Measurements from ENCODE around the gene OVOL1.
"Not testable (repeated sequence)": the region's sequence is repeated elsewhere in the genome, so short reads cannot be mapped to it uniquely, and the experiment has no call there.

Gene OVOL1

DNA sequence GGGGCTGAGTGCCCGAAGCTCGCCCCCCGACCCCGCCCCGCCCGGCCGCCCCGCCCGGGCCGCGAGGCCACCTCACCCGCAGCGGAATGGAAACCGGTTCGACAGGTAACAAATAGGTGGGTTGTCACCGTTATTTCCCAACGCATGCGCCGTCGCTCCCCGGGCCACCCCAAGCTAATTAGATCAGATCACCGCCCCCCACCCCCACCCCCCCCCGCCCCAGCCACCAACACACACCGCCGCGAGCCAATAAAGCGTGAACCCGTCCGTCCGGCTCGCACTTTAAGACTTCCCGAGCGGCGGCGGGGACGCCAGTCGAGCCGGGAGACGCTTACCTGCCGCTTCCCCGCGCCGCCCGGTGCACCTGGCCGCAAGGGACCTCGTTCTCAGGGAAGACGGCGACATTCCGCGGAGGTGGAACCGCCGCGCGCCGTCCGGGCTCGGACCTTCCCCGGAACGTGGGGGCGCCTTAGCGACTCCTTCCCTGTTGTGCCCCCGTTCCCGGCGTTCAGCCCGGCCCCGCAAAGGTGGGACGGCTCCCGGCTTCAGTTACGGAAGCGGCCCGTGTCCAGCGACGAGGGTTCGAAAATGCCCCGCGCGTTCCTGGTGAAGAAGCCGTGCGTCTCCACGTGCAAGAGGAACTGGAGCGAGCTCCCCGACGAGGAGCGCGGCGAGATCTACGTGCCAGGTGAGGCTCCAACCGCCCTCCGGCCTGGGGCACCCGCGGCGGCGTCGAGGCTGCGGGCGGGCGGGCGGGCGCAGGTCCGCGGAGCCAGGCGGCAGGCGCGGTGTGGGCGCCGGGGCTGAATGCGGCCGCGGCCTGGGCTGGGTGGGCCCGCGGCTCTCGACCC is at the start of gene OVOL1:
Gene OVOL1 (plus strand): TSS at position 278 of the 851 bp plus-strand sequence. CDS start 311 bp downstream, at position 589.
- DNase-seq (ENCODE audit: low read depth in 2 of 2, low spot score in 1 of 2), result no peak

DNA sequence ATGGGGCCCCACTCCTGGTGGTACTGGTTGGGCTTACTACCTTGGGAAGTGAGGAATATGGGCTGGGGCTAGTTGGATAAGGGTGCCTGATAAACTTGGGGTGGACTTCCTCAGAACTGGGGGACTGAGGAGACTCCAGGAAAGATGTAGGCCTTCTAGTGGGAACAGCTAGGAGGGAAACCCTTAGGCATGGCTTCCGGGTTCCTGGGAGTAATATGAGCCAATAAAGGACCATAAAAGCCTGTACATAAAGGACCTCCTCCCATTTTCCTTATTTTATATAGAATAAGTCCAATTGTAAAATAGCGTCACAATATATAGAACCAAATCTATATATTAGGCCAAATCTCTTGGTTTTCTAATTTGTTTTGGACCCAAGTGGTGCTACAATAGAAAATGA is 47.8 kb upstream of the OVOL1 start:
- no peak for DNase-seq (ENCODE audit: low read depth in 2 of 2, low spot score in 1 of 2)

DNA sequence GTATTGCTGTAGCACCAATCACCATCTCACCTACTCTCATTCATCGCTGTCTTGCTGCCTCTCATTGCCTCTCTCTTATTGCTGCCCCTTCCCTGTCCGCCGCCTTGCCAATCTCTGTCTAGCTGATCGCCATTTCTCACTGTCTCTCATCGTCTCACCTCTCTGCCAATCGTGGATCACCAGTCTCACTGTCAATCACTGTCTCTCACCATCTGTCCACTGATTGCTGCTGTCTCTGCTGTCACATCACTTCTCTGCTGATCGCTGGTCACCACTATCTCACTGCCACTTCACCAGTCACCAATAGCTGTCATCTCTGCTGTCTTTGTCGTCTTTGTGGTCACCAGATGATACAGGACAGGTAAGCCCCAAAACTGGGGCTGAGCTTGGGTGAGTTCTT is 45.7 kb upstream of the OVOL1 start:
- DNase-seq (ENCODE audit: low read depth in 2 of 2, low spot score in 1 of 2), result no peak

DNA sequence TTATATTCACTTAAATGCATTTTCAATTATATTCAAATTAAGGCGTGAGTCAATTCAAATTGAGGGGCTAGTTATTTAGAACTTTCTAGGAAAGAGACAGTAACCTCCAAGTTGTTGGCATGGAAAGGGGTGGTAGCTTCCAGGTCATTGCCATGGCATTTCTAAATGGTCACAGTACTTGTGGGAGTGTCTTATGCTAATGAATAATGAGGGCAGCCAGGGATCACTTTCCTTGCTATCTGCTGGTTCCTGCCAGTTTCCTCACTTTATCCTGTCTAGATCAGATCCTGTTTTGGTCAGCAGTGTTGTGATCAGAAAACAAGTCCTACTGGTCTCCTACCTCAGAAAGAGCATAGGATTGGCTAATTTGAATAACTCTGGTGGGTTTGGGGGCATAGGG is 44.5 kb upstream of the OVOL1 start:
- no peak for DNase-seq (ENCODE audit: low read depth in 2 of 2, low spot score in 1 of 2)

DNA sequence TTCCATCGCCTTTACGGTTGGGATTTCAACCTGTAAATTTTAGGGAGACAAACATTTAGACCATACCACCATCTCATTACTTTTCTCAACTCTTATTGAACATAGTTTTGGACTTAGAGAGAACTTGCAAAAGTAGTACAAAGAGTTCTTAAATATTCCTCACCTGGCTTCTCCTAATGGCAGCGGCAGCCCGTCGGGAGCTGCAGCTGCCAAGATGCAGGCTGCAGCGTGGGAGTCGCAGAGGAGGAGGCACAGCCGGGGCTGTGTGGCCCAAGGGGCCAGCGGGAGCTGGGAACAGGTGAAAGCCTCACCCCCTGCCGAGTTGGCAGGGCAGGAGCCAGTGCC is 43.2 kb upstream of the OVOL1 start:
- no peak for DNase-seq (ENCODE audit: low read depth in 2 of 2, low spot score in 1 of 2)

DNA sequence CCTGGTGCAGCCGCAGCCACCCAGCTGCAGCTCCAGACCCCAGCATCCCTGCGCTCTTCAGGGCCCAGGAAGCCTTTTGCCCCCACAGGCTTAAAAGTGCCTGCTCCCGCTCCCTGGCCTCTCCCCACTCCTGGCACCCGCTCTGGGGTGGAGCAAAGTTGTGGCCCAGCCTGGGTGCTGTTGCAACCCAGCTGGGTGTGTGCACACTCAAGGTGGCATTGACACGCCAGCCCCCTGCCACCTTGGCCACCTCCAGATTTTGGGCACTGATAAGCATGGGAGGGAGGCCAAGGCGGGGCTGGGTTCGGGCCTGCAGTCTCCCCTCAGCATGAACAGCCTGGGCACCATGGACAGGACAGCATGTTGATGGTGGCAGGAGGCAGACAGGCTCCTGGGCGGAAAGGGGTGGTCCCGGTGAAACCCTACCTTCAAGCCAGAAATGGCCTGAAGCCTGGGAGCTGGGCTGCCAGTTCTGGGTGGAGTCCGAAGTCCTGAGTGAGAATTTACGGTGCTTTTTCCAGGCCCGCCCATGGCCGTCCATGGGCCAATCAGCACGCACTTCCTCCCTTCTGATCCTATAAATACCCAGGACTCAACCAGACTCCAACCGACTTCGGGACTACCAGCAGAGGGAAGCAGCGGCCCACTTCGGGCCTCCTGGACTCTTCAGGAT is 42.7 kb upstream of the OVOL1 start:
- DNase-seq (ENCODE audit: low read depth in 2 of 2, low spot score in 1 of 2), result no peak

DNA sequence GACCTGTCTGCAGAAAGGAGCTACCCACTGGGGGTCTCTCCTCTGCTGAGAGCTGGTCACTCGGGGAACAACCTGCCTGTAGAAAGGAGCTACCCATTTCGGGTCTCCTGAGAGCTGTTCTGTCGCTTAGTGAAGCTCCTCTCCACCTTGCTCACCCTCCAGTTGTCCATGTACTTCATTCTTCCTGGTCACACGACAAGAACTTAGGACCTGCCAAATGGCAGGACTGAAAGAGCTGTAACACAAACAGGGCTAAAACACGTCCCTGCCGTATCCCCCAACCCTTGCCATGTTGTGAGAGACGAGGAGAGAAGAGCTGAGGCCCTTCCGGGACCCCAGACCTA is 42.2 kb upstream of the OVOL1 start:
- DNase-seq (ENCODE audit: low read depth in 2 of 2, low spot score in 1 of 2), result no peak

DNA sequence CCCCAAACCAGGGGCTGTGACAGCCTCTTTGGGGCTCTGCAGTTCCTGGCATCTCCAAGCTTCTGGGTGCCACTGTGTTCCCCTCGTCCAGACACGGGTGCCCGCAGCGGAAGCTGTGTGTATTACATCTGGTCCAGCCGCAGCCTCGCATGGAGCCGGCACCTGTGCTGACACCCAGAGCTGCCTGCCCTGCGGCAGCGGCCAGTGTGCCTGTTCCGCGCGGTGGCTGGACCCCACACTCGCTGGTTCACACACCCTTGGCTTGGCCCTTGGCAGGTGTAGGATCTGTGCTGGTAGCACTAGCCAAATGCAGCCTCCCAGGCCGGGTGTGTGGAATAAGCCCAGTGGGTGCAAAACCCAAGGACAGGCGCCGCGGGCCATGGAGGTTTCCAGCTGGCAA is 41.8 kb upstream of the OVOL1 start:
- DNase-seq (ENCODE audit: low read depth in 2 of 2, low spot score in 1 of 2), result no peak

DNA sequence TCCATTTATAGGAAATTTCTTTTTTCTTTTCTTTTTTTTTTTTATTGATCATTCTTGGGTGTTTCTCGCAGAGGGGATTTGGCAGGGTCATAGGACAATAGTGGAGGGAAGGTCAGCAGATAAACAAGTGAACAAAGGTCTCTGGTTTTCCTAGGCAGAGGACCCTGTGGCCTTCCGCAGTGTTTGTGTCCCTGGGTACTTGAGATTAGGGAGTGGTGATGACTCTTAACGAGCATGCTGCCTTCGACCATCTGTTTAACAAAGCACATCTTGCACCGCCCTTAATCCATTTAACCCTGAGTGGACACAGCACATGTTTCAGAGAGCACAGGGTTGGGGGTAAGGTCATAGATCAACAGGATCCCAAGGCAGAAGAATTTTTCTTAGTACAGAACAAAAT is 24.7 kb upstream of the OVOL1 start:
- DNase-seq (ENCODE audit: low read depth in 2 of 2, low spot score in 1 of 2), result not testable (repeated sequence)

DNA sequence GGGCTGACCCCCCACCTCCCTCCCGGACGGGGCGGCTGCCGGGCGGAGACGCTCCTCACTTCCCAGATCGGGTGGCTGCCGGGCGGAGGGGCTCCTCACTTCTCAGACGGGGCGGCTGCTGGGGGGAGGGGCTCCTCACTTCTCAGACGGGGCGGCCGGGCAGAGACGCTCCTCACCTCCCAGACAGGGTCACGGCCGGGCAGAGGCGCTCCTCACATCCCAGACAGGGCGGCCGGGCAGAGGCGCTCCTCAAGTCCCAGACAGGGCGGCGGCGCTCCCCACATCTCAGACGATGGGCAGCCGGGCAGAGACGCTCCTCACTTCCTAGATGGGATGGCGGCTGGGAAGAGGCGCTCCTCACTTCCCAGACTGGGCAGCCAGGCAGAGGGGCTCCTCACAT is 24.0 kb upstream of the OVOL1 start:
- DNase-seq (ENCODE audit: low read depth in 2 of 2, low spot score in 1 of 2), result not testable (repeated sequence)

DNA sequence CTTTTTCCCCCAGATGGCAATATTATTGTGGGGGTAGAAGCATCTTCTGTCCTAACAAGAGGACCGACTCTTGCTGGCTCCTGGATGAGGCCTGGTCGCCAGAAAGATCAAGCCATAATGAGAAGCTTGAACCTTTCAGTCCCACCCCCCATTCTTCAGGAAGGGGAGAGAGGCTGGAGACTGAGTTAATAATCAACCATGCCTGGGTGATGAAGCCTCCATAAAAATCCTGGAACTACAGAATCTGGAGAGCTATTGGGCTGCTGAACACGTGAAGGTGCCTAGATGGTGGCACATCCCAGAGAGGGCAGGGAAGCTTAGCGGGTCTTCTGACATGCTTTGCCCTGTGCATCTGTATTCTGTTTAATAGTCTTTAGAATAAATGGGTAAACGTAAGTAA is 22.4 kb upstream of the OVOL1 start:
- DNase-seq (ENCODE audit: low read depth in 2 of 2, low spot score in 1 of 2), result no peak

DNA sequence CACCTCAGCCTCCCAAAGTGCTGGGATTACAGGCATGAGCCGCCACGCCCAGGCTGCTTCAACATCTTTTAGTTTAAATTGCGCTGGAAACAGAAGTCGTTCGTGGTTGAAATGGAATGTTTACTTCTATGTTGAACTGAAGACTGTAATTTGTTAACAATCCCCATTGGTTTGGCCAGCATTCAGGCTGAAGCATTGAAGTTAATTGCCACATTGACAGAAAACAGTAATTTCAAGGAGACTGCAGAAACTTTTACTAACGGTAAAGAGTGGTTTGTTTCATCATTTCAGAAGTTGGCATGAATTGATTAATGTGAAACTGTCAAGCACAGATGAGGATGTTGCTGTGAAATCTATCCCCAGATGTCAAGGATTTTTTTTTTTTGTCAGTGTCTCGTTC is 20.3 kb upstream of the OVOL1 start:
- DNase-seq (ENCODE audit: low read depth in 2 of 2, low spot score in 1 of 2), result no peak

DNA sequence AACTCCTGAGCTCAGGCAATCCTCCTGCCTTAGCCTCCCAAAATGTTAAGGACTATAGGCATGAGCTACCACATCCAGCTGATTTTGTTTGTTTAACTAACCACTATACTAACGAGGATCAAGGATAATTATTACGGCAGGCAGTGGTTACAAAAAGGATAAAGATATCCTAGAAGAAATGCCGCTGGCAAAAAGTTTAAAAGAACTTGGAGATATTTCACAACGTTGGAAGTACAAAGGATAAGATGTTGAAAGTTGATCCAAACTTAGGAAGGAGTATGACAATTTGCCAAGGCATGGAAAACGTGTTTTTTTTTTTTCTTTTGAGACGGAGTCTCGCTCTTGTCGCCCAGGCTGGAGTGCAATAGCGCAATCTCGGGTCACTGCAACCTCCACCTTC is 19.5 kb upstream of the OVOL1 start:
- DNase-seq (ENCODE audit: low read depth in 2 of 2, low spot score in 1 of 2), result no peak

DNA sequence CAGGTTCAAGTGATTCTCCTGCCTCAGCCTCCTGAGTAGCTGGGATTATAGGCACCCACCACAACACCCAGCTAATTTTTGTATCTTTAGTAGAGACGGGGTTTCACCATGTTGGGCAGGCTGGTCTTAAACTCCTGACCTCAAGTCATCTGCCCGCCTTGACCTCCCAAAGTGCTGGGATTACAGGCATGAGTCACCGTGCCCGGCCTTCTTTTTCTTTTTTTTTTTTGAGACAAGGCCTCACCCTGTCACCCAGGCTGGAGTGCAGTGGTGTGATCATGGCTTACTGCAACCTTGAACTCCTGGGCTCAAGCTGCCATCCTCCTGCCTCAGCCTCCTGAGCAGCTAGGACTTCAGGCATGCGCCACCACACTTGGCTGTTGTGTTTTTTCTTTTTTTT is 19.1 kb upstream of the OVOL1 start:
- DNase-seq (ENCODE audit: low read depth in 2 of 2, low spot score in 1 of 2), result not testable (repeated sequence)

DNA sequence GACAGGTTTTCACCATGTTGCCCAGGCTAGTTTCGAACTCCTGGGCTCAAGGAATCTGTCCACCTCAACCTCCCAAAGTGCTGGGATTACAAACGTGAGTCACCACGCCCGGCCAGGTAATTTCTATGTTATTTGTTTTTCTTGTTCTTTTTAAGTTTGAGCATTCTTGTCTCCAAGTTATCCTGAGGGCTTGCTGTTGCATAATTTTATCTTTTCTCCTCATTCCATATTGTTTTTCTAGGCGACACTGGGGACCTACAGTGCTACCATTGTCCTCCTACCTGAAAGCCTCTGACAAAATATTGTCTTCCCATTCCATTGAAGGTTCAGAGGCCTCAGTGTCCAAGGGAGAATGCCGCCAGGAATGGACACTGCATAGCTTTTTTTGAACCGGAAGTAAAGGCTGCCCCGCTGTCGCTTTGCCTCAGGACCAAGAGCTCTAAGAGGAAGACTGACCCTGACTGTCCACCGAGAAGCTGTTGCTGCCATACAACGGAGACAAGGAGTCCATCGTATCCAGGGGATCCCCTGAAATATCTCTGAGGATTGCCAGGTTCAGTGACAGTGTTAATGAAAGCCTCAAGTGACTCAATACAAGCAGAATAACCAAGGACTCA is 15.8 kb upstream of the OVOL1 start:
- DNase-seq (ENCODE audit: low read depth in 2 of 2, low spot score in 1 of 2), result no peak

DNA sequence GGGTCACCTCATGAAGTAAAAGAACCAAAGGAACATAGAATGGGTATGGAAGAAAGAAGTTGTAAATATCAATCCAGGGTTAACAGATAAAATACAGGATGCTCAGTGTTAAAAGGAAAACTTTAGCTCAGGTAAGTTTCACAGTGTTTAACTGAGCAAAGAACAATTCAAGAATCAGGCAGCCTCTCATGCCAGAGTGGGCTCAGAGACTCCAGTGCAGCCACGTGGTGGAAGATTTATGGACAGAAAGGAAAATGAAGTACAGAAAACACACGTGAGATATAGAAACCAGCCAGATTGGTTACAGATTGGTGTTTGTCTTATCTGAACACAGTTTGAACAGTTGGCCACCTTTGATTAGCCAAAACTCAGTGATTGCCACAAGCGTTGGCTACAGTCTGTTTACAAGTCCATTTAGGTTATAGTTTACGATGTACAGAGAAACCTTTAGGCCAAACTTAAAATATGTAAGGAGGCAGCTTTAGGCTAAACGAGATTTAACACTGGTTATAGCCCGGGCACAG is 15.2 kb upstream of the OVOL1 start:
- no peak for DNase-seq (ENCODE audit: low read depth in 2 of 2, low spot score in 1 of 2)

DNA sequence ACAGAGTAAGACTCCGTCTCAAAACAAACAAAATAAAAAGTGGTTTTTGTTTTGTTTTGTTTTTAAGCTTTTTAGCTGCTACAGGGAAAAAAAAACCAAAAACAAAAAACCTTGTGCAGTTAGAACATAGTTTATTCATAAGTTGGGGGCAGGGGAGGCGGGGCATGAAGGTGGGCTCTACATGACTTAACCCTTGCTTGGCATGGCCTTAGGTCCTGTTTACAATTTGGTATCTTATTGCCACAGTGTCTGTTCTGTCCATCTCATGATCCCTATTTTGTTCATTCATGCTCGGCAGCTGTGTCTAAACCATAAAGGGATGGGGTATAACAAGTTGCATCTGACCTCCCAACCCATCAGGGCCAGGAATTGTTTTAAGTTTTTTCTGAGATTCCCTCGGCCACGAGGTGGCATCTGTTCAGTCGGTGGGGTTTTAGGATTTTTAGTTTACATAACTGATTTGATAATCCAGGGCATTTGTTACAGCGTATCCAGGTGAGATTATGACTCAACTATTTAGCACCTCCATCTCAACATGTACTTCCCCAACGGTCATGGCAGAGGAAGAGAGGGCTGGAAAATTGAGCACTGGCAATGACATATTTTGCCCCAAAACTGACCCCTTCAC is 13.0 kb upstream of the OVOL1 start:
- no peak for DNase-seq (ENCODE audit: low read depth in 2 of 2, low spot score in 1 of 2)

DNA sequence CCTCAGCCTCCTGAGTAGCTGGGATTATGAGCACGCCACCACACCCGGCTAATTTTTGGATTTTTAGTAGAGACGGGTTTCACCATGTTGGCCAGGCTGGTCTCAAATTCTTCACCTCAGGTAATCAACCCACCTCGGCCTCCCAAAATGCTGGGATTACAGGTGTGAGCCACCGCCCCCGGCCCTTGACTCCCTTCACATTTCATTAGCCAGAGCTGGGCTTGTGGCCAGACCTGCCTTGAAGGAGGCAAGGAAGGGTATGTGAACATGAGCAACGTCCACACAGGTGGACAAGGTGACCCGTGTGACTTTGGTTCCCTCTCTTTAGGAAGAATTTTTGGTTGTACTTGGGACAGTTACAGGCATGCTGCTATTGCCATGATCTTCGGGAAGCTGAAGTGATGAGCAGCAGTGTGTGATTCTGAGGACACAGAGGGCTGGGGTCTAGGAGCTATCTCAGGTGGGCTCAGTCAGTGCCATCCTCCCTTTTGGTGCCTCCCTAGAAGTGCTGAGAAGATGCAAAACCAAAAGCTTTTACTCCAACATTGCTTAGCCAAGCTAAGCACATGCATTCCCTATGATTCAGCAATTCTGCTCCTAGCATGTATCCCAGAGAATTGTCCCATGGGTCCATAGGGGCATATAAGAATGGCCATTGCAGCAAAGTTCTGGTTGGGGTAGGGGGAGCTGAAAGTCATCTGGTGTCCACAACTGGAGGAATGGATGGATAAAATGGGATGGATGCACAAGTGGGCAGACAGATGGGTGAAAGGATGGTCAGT is 12.1 kb upstream of the OVOL1 start:
- no peak for DNase-seq (ENCODE audit: low read depth in 2 of 2, low spot score in 1 of 2)

DNA sequence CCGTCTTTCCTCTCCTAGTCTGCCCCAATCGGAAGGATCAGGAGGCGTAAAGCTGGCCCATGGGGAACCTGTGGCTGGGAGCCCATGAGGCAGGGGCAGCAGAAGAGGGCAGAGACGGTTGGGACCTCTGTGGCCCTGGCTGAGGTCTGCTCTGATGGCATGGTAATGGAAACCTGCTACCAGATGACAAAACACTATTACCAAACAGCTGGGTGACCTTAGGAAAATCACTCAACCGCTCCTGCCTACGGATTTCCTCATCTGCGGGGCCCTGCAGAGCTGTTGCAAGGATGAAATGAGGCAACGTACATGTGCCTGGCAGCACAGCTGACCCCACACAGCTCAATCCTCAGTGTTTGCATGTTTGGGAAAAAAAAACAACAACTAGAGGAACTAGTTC is 10.7 kb upstream of the OVOL1 start:
- no peak for DNase-seq (ENCODE audit: low read depth in 2 of 2, low spot score in 1 of 2)

DNA sequence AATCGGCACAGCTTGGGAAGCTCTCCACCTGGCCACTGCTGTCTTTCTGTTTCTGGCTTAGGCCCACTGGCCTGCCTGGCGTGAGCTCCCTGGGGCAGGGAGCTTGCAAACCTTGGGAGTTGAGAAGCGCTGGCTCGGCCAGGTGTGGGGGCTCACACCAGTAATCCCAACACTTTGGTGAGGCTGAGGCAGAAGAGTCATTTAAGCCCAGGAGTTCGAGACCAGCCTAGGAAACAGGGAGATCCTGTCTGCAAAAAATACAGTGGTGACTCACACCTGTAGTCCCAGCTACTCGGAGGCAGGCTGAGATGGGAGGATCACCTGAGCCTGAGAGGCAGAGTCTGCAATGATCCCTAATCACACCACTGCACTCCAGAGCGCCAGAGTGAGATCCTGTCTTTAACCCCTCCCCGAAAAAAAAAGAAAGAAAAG is 10.1 kb upstream of the OVOL1 start:
- DNase-seq (ENCODE audit: low read depth in 2 of 2, low spot score in 1 of 2), result no peak

DNA sequence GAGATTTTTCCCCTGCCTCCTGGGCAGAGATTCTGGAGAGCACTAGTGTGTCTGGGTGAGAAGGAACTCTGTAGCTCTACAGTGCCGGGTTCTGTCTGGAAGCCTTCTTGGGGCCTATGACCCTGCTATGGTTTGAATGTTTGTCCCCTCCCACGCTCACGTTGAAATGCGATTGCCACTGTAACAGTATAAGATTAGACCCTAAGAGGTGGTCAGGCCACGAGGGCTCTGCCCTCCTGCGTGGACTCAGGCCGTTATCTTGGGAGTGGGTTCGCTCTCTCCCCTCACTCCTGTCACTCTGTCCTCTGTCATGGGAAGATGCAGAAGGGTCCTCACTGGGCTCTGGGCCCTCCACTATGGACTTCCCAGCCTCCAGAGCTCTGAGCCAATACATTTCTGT is 9.6 kb upstream of the OVOL1 start:
- DNase-seq (ENCODE audit: low read depth in 2 of 2, low spot score in 1 of 2), result no peak

All from stimulated activated CD8-positive, alpha-beta memory T cell treated with anti-CD3 and anti-CD28 coated beads, Interleukin-4, amount 100 ng/mL, for 4 hours (primary cell).